Testis (tissue), 2 donors: Measurements from ENCODE around the gene AMMECR1.

Experiments
- POLR2A ChIP-seq: fragments of 450-650 bp; IDR thresholded peaks from one replicate; pipeline ENCODE4 v1.6.1; 2017; ENCODE audit warnings: antibody characterized with exemption, mild to moderate bottlenecking, moderate library complexity
- TF ChIP-seq, protein P1 (sequence below), 3 experiments: fragments of 450-650 bp in 2 of 3; fragments of 200-600 bp in 1 of 3; sonication (generic) in 1 of 3; IDR thresholded peaks; one replicate each; pipeline ENCODE4 v1.5.1; 2016 to 2019; ENCODE audit warnings: antibody characterized with exemption in 3 of 3, mild to moderate bottlenecking in 2 of 3, moderate library complexity in 1 of 3

DNA sequence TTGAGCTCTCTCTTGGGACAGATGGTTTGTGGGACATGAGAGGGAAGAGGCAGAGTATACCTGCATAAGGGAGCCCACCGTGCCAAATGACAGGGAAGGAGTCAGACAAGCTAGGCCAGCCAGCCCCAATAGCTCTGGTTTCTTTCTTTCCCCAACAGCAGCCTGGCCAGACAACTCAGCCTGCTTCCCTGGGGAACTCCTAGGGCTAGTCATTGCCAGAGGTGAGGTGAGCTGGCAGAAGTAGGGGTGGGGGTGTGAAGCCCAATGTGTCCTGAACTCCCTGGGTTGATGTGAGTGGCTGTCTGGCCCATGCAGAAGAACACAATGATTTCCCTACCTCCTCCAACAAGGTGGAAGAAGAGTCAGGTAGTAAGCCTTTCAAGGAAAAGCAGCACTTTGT is 135.5 kb downstream of the AMMECR1 start:
- TF ChIP-seq, protein P1, sequence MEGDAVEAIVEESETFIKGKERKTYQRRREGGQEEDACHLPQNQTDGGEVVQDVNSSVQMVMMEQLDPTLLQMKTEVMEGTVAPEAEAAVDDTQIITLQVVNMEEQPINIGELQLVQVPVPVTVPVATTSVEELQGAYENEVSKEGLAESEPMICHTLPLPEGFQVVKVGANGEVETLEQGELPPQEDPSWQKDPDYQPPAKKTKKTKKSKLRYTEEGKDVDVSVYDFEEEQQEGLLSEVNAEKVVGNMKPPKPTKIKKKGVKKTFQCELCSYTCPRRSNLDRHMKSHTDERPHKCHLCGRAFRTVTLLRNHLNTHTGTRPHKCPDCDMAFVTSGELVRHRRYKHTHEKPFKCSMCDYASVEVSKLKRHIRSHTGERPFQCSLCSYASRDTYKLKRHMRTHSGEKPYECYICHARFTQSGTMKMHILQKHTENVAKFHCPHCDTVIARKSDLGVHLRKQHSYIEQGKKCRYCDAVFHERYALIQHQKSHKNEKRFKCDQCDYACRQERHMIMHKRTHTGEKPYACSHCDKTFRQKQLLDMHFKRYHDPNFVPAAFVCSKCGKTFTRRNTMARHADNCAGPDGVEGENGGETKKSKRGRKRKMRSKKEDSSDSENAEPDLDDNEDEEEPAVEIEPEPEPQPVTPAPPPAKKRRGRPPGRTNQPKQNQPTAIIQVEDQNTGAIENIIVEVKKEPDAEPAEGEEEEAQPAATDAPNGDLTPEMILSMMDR (IDR thresholded peaks at IDR 0.05), result no peak
- TF ChIP-seq POLR2A, result no peak
